ENCODE data around the gene ODAD4. TPM values are rescaled to one million over a fixed set of nuclear protein-coding genes. Genes with fewer than 3 reads are reported as not detected.

ODAD4 gene
- total and polyA plus RNA-seq, 3 donors from 2014 or later = 22.3 to 53.7 (median 26.0) TPM

DNA sequence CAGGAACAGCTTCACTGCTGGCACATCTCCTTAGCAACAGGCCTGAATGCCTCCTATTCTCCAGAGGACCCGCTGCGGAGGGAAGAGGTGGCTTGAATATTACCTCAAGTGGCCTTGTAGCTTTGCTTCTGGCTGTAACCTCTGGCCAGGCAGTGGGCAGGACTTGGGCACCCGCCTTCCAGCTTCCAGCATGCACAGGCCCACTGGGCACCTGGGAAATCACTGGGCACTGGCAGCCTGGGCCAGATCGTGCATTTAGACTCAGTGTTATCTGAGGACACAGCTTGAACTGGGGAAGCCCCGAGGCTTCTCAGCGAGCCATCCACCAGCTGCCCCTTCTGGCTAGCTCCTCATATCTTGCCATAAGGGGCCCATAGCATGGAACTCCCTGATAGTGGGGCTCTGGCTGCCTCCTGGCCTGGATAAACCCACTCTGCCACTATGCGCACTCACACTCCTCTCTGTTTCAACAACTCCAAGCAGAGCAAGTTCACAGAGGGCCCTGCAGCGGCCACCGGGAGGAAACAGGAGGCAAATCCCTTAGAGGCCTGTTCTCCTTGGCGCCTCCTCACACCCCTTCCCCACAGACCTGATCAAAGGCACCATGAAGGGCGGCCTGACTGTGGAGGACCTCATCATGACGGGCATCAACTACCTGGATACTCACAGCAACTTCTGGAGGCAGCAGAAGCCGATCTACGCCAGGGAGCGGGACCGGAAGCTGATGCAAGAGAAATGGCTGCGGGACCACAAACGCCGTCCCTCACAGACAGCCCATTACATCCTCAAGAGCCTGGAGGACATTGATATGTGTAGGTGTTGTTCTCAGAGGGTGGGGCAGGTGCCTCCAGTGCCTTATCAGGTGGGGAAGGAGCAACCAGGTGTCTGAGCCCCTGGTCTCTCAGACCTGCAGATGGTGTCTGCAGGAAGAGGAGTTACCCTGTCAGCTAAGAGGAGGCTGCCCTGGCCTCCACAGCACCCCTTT lies 7.8 kb downstream of the ODAD4 start:
- 80 to 87% methylated on average over 12 to 19 of the region's 19 CpGs for WGBS, 2 donors
- peak; percentile 33 for DNase-seq
- no peaks in the 10 kb centered on the region for H3K4me1 ChIP-seq

GRCh38 chr17:41939044-41939692 lies 8.8 kb downstream of the ODAD4 start:
- H3K27ac ChIP-seq = no peak overlapping the region
- H3K4me1 ChIP-seq = no peaks in the 10 kb centered on the region
- H3K27me3 ChIP-seq = no peaks in the 10 kb centered on the region
- H3K9me3 ChIP-seq = no peaks in the 10 kb centered on the region
- H3K36me3 ChIP-seq (ENCODE audit: low read depth, missing control alignments) = no peaks in the 10 kb centered on the region
- TF ChIP-seq POLR2A (IDR thresholded peaks at IDR 0.05) = no peak
- TF ChIP-seq, protein P1, sequence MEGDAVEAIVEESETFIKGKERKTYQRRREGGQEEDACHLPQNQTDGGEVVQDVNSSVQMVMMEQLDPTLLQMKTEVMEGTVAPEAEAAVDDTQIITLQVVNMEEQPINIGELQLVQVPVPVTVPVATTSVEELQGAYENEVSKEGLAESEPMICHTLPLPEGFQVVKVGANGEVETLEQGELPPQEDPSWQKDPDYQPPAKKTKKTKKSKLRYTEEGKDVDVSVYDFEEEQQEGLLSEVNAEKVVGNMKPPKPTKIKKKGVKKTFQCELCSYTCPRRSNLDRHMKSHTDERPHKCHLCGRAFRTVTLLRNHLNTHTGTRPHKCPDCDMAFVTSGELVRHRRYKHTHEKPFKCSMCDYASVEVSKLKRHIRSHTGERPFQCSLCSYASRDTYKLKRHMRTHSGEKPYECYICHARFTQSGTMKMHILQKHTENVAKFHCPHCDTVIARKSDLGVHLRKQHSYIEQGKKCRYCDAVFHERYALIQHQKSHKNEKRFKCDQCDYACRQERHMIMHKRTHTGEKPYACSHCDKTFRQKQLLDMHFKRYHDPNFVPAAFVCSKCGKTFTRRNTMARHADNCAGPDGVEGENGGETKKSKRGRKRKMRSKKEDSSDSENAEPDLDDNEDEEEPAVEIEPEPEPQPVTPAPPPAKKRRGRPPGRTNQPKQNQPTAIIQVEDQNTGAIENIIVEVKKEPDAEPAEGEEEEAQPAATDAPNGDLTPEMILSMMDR (IDR thresholded peaks at IDR 0.05) = no peak
- H3K4me3 ChIP-seq = no peak overlapping the region
- intact Hi-C loops (cut with DNase I; ENCODE audit: low total_unique reads) = no loop called here
- DNase-seq = no peak
- WGBS, 2 donors = 88 to 97% methylated on average over 4 of the region's 4 CpGs

More for the DNA sequence above, 7.8 kb downstream of the ODAD4 start:
- intact Hi-C loops (cut with DNase I; ENCODE audit: low total_unique reads) = no loop called here
- Histone ChIP-seq H3K36me3 (ENCODE audit: low read depth, missing control alignments) (no peaks in the 10 kb centered on the region), H3K27me3 (no peaks in the 10 kb centered on the region), H3K4me3 (no peak overlapping the region), H3K9me3 (no peaks in the 10 kb centered on the region), H3K27ac (no peak overlapping the region)
- TF ChIP-seq POLR2A (IDR thresholded peaks at IDR 0.05) = no peak
- TF ChIP-seq, protein P1 (IDR thresholded peaks at IDR 0.05) = no peak

- Histone ChIP-seq H3K4me3 (no peak overlapping the region), H3K9me3 (no peaks in the 10 kb centered on the region), H3K27me3 (no peaks in the 10 kb centered on the region), H3K36me3 (ENCODE audit: low read depth, missing control alignments) (no peaks in the 10 kb centered on the region), H3K27ac (no peak overlapping the region), H3K4me1 (no peaks in the 10 kb centered on the region)
- DNase-seq = no peak
- 93 to 95% methylated on average over 6 of the region's 6 CpGs for WGBS, 2 donors
- intact Hi-C loops (cut with DNase I; ENCODE audit: low total_unique reads) = no loop called here
- TF ChIP-seq, protein P1 (IDR thresholded peaks at IDR 0.05) = no peak
- TF ChIP-seq POLR2A (IDR thresholded peaks at IDR 0.05) = no peak
Observed at GRCh38 chr17:41939693-41940090, 9.3 kb downstream of the ODAD4 start.

GRCh38 chr17:41941168-41941567 lies 10.8 kb downstream of the ODAD4 start:
- TF ChIP-seq, protein P1 (IDR thresholded peaks at IDR 0.05) = no peak
- no peak for TF ChIP-seq POLR2A (IDR thresholded peaks at IDR 0.05)
- Histone ChIP-seq H3K36me3 (ENCODE audit: low read depth, missing control alignments) (no peaks in the 10 kb centered on the region), H3K4me1 (no peaks in the 10 kb centered on the region), H3K27me3 (no peaks in the 10 kb centered on the region), H3K4me3 (no peak overlapping the region), H3K27ac (no peak overlapping the region), H3K9me3 (no peaks in the 10 kb centered on the region)
- intact Hi-C loops (cut with DNase I; ENCODE audit: low total_unique reads) = no loop called here
- DNase-seq = no peak
- 98 to 100% methylated on average over 5 of the region's 5 CpGs for WGBS, 2 donors
